GM18873 (cell line): ENCODE measurements around the gene SPPL2B.
"Not testable (repeated sequence)": the region's sequence is repeated elsewhere in the genome, so short reads cannot be mapped to it uniquely, and the experiment has no call there.

Experiments
- ATAC-seq: cut with Tn5 transposase; IDR thresholded peaks from one replicate; pipeline ENCODE4 v1.9.1; 2021; ENCODE audit warnings: mild to moderate bottlenecking, moderate library complexity, moderate number of reproducible peaks; ENCODE audit not compliant: unreplicated experiment, low FRiP score

The SPPL2B gene

DNA sequence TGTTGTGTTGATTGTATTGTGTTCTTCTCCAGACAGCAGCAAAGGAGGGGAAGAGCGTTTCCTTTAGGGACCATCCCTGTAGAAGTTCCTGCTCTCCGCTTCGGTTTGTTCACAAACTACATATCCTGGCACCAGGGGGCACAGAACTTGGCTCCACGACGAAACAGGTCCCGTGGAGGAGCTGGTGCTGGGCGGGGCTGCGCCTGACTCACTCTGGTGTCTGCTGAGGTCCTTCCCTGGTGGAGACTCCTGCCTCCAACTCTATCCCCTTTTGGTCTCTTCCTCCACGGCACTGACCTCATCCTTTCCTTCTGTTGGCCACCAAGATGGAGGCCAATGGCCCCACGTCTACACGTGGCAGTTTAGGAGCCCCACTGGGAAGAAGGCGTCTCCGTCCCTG, 46.3 kb downstream of the SPPL2B start:
- no peak for ATAC-seq

DNA sequence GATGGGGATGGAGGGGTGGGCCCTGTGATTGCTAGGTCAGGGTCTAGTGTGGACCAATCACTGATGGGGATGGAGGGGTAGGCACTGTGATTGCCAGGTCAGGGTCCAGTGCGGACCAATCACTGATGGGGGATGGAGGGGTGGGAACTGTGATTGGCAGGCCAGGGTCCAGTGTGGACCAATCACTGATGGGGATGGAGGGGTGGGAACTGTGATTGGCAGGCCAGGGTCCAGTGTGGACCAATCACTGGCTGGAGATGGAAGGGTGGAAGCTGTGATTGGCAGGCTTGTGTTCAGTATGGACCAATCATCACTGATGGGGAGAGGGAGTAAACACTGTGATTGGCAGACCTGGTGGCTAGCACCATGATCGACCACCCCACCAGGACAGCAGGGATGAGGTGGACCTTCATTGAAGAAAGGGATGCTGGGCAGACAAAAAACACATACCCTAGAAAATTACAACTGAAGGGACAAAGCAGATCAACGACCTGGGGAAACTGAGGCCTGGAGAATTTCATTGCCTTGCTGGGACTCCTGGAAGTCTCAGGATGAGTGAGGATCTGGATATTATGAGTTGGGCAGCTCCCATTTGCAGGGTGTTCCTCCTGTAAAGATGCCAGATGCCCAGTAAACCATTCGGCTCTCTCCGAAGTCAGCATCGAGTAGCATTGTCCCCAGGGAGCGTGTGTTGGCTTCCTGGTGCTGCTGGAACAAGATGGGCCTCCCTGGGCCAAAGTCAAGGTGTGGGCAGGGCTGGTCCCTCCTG, 47.1 kb downstream of the SPPL2B start:
- no peak for ATAC-seq

DNA sequence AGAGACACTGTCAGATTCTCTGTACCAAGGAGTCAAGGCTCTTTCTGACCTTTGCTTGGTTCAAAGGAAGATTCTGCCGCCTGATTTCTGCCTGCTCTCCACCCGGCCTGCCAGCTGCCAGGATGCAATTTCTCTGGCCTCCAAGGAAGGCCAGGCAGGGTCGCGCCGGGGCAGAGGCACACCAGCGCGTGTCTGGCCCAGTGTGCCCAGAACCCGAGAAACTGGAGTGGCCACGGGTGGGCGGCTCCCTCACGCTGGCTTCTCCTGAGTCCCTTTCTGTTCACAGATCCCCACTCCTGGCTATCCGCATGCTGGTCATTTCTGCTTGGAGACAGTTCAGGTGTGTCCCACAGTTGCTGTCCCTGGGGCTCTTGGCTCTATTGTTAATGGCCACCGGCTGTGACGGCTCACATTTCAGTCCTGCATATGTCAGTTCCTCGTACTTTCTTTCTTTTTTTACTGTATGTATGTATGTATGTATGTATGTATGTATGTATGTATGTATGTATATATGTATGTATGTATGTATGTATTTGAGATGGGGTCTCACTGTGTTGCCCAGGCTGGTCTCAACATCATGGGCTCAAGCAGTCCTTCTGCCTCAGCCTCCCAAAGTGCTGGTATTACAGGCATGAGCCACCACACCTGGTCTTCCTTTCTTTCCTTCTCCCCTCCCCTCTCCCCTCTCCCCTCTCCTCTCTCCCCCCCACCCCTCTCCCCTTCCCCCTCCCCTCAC, 48.5 kb downstream of the SPPL2B start:
- ATAC-seq, result no peak

DNA sequence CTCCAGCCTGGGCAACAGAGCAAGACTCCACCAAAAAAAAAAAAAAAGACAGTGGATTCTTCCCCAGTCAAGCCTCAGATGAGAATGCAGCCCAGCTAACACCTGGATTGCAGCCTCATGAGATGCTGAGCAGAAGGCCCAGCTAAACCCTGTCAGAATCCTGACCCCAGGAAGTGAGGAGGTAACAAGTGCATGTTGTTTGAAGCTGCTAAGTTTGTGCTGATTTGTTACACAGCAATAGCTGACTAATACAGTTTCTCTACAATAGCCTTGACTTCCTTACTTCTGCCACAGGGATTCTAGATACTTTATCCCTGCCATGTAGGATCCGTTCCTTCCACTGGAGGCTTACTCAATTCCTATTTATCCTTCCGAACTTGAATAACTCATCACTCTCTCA, 52.1 kb downstream of the SPPL2B start:
- no peak for ATAC-seq

DNA sequence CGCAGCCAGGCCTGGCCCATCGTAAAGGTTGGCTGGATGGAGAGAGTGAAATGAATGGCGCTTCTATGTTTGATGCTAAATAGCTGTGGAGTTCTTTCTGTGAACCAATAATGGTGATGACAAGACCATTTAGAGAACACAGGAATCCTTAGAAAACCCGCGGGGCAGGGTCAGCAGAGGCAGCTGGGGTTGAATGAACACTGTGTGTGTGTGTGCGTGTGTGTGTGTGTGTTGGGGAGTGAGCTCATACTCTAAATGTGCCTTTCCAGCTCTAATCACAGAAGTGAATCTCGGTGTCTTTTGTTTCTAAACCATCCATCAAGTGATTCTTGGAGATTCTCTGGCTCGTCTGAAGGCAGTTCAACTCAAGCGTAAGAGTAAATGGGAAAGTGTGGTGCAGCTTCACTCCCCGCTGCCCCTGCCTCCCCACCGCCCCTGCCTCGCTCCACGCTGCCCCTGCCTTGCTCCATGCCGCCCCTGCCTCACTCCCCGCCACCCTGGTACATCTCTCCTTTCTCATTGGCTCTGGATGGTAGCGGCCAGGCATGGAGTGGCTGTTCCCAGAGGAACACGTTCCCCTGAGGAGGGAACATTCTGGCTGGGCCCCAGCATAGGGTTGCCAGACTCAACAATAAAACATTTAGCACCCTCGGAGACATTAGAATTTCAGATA, 52.8 kb downstream of the SPPL2B start:
- no peak for ATAC-seq

DNA sequence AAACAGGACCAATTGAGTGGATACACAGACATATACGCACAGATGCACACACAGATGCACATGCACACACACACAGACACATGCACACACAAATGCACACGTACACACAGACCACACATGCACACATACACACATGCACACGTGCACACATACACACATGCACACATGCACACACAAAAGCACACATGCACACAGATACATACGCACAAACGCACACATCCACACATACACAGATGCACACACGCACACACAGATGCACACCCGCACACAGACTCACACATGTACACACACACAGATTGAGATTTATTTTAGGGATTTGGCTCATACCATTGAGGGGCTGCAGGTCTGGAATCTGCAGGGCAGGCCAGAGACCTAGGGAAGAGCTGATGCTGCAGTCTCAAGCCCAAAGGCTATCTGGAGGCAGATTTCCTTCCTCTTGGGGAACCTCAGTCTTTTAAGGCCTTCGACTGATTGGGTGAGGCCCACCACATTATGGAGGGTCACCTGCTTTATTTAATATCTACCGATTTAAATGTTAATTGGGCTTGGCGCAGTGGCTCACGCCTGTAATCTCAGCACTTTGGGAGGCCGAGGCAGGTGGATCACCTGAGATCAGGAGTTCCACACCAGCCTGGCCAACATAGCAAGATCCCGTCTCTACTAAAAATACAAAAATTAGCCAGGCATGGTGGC, 54.2 kb downstream of the SPPL2B start:
- no peak for ATAC-seq

DNA sequence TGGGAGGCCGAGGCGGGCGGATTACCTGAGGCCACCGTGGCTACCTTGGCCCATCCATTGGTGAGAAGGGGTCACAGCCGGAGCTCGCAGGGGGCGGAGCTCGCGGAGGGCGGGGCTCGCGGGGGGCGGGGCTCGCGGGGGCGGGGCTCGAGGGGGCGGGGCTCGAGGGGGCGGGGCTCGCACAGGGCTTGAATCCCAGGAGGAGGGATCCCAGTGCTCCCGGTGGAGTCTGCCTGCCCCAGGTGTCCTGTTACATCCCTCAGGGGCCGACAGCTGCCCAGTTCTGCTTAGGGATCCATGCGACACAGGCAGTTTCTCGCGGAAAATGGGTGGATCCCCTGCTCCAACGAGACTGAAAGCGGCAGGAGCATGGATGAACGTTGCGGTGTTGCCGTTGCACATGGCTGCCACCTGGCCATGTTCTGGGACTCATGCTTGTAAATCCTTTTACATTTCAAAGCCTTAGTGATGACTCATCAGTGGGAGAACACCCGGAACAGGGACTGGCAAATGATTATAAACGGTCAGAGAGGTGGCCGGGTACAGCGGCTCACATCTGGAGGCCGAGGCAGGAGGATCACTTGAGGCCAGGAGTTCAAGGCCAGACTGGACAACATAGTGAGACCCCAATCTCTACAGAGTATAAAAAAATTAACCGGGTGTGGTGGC, 56.7 kb downstream of the SPPL2B start:
- ATAC-seq, result no peak

DNA sequence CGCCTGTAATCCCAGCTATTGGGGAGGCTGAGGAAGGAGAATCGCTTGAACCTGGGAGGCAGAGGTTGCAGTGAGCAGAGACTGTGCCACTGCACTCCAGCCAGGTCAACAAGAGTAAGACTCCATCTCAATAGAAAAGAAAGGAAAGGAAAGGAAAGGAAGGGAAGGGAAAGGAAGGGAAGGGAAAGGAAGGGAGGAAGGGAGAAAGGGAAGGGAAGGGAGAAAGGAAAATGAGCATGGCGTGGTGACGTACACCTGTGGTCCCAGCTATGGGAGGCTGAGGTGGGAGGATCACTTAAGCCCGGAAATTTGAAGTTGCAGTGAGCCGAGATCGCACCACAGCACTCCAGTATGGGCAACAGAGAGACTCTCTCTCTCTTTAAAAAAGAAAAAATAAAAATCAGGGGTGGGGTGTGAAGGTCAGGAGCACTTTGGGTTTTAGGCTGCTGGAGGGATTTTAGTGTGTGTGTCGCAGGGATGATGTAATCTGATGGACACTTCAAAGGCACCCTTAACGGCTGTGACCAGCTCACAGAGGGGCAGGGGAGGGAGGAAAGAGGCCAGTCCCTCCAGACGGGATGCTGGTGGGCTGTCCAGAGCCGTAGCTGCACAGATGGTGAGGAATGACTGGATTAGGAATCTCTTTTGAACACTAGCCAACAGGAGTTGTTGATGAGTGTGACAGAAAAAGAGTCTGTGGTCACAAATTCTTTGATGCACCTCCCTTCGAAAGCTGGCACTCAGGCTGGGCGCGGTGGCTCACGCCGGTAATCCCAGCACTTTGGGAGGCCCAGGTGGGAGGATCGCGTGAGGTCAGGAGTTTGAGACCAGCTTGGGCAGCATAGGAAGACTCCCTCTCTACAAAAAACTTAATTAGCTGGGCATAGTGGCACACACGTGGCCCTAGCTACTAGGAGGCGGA, 59.1 kb downstream of the SPPL2B start:
- no peak for ATAC-seq

DNA sequence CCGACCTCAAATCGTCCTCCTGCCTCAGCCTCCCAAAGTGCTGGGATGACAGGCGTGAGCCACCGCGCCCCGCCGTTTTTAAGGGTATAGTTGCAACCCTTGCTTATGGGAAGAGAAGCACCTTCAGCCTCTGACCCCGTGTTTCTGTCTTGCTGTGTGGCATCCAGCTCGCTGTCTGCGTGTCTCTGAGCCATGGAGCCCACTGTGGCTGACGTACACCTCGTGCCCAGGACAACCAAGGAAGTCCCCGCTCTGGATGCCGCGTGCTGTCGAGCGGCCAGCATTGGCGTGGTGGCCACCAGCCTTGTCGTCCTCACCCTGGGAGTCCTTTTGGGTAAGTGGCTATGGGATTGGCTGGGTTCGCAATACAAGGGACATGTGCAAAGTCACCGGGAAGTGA, 61.1 kb downstream of the SPPL2B start:
- ATAC-seq, result no peak

DNA sequence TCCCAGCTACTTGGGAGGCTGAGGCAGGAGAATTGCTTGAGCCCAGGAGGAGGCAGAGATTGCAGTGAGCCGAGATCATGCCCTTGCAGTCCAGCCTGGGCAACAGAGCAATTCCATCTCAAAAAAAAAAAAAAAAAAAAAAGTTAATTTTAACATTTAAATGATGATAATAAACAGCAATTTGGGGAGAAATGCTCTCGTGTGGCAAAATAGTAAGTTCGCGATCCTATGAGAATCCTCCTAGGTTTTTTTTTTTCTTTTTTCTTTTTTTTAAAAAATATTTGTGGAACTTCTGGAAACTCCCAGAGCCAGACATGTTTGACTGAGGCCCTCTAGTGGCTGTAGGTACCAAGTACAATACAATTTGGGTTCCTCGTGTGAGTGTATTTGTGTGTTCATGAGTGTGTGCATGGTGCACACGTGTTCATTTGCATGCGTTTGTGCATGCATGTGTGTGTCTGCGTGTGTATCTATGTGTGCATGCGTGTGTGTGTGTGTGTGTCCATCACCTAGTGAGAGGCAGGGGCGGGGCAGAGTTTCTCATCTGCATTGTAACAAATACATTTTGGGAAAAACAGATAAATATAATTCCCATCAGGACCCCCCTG, 62.7 kb downstream of the SPPL2B start:
- ATAC-seq, result no peak

DNA sequence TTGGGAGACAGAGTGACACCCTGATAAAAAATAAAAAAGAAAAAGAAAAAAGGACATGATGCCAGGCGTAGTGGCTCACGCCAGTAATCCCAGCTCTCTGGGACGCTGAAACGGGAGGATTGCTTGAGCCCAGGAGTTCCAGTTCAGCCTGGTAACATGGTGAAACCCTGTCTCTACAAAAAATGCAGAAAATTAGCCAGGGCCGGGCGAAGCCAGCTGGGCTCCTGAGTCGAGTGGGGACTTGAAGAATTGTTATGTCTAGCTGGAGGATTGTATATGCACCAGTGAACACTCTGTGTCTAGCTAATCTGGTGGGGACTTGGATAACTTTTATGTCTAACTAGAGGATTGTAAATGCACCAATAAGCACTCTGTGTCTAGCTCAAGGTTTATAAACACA, 63.9 kb downstream of the SPPL2B start:
- ATAC-seq, result no peak

DNA sequence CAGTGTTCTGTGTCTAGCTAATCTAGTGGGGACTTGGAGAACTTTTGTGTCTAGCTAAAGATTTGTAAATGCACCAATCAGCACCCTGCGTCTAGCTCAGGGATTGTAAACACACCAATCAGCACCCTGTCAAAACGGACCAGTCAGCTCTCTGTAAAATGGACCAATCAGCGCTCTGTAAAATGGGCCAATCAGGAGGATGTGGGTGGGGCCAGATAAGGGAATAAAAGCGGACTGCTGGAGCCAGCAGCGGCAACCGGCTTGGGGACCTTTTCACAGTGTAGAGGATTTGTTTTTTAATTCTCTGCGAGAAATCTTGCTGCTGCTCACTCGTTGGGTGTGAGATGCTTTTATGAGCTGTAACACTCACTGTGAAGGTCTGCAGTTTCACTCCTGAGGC, 64.4 kb downstream of the SPPL2B start:
- ATAC-seq, result not testable (repeated sequence)

DNA sequence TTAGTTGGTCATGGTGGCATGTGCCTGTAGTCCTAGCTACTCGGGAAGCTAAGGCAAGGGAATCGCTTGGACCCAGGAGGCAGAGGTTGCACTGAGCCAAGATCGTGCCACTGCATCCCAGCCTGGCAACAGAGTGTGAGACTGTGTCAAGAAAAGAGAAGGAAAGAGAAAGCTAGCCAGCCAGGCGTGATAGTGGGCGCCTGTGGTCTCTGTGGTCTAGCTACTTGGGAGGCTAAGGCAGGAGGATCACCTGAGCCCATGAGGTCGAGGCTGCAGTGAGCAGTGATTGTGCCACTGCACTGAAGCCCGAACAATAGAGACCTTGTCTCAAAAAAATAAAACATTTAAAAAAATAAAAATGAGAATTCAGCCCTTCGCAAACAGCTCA, 65.6 kb downstream of the SPPL2B start:
- no peak for ATAC-seq

DNA sequence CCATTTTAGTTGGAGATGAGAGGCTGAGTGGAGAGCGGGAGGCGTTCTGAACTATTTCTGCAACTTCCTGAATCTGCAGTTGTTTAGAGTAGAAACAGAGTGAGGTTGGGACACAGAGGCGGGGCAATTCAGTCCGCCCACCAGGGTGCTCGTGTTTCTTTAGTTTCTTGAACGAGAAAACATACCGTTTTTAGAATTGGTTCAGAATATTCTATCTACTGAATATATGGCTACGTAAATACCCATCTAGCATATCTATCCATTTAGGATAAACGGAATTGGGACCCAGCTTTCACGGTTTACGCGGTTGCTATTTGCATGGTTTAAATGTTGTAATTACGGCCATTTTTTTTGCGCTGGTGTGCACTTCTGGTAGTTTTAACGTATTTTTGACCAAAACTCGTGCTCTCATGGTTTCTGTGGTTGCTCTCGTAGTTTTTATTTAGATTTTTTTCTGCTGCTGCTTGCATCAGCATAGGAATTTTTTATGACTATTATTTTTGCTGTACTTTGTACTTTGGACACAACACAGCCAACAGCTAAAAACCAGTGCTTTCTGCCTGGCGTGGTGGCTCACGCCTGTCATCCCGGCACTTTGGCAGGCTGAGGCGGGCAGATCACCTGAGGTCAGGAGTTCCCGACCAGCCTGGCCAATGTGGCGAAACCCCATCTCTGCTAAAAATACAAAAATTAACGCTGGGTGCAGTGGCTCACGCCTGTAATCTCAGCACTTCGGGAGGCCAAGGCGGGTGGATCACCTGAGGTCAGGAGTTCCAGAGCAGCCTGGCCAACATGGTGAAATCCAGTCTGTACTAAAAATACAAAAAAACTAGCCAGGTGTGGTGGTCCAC, 66.2 kb downstream of the SPPL2B start:
- ATAC-seq, result no peak

DNA sequence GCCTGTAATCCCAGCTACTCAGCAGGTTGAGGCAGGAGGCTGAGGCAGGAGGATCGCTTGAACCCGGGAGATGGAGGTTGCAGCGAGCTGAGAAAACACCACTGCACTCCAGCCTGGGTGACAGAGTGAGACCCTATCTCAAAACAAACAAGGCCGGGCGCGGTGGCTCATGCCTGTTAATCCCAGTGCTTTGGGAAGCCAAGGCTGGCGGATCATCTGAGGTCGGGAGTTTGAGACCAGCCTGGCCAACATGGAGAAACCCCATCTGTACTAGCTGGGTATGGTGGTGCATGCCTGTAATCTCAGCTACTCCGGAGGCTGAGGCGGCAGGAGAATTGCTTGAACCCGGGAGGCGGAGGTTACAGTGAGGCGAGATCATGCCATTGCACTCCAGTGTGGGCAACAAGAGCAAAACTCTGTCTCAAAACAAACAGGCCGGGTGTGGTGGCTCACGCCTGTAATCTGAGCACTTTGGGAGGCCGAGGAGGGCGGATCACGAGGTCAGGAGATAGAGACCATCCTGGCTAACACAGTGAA, 66.9 kb downstream of the SPPL2B start:
- not testable (repeated sequence) for ATAC-seq

DNA sequence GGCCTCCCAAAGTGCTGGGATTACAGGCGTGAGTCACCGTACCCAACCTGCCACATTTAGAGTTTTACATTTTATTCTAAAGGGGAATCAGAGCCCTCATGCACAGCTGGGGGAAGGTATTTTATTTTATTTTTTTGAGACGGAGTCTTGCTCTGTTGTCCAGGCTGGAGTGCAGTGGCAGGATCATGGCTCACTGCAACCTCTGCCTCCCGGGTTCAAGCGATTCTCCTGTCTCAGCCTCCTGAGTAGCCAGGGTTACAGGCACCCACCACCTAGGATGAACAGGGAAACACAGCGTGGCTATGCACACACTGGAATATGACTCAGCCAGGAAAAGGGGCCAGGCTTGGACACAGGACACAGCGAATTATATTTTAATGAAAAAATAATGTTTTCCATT, 68.7 kb downstream of the SPPL2B start:
- ATAC-seq, result not testable (repeated sequence)

DNA sequence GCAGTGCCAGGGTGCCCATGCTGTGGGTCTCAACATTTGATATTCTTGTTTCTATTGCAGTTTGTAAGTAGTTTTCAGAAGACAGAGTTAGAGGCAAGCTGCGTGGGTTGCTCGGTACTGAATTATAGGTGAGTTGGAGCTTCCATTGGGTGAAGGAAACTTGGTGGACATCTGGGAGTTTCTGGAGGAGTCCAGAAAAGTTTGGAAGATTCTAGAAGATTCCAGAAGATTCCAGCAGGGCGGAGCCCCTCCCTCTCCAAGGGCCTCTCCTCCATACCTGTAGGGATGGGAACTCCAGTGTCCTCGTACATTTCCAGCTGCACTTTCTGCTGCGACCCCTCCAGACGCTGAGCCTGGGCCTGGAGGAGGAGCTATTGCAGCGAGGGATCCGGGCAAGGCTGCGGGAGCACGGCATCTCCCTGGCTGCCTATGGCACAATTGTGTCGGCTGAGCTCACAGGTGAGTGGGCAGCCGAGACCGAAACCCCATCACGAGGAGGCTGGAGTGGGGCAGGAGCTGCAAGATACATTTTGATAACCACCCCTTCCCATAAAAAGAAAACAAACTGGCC, 70.3 kb downstream of the SPPL2B start:
- no peak for ATAC-seq
